M059J (cell line): ENCODE data around the gene LPCAT1. TPM values are rescaled to one million over a fixed set of nuclear protein-coding genes. Genes with fewer than 3 reads are reported as not detected.
"Not testable (repeated sequence)": the region's sequence is repeated elsewhere in the genome, so short reads cannot be mapped to it uniquely, and the experiment has no call there.

Source experiments
- DNase-seq: peaks from one replicate; pipeline ENCODE4 v3.0.0-alpha.2; 2012; ENCODE audit warnings: low read depth
- total RNA-seq: library from RNA; depleted of rRNA; stranded (reverse); fragments of >200 nt; shearing (Covaris generic); gene quantifications from 2 replicates; pipeline ENCODE4 v1.2.3, GENCODE V29; 2014

LPCAT1 gene
- total RNA-seq, 1 experiment from 2014 or later, result 41.1 TPM

DNA sequence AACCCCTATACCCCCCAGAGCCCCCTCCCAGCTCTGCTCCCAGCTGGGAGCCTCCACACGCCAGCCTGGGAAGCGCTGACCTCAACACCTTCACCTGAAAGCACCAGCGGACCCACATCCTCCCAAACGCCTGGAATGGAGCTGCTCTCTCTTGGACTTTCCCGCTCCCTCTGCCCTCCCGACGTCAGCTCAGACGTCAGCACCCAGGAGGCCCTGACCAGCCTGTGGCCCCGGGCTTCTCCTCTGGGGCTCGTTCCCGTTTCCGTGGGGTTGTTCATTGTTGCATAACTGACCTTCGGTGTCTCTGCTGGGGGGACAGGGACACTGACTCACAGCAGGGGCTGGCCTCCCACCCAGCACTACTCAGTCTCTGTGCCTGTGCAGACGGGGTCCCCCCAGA is 43.5 kb downstream of the LPCAT1 start:
- no peak for DNase-seq

DNA sequence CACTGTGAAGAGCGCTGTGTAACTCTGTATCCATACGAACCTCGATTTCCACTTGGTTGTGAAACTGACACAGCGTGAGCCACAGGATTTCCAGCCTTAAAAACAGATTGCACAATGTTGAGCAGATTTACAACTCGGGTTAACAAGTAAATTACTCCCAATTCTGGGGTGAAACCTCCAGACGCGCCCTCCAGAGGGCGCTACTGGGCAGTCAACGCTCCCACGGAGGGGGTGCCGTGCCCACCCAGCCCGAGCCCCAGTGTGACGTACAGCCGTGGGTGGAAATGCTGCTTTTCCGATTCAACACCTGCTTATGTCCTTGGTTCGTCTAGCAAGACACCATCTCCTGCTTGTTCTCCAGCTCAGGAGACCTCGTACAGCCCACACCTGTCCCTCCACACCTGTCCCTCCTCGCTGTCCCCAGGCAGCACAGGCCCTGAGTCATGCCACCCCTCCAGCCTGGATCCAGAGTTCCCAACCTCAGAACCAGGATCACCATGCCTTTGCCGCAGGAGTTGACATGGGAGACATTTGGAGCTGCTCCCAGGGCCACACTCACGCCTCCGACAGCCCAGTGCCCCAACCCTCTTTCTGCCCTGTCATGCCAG is 44.1 kb downstream of the LPCAT1 start:
- DNase-seq, result no peak

DNA sequence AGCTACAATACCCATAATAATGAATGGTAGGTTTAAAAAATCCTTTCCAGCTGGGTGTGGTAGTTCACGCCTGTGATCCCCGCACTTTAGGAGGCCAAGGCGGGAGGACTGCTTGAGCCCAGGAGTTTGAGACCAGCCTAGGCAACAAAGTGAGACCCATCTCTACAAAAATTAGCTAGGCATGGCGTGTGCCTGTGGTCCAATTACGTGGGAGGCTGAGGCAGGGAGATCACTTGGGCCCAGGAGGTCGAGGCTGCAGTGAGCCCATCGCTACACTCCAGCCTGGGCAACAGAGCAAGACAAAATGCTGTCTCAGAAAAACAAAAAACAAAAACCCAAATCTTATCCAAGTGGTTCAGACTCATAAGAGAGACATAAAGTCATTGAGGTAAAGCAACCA is 44.7 kb downstream of the LPCAT1 start:
- DNase-seq, result no peak

DNA sequence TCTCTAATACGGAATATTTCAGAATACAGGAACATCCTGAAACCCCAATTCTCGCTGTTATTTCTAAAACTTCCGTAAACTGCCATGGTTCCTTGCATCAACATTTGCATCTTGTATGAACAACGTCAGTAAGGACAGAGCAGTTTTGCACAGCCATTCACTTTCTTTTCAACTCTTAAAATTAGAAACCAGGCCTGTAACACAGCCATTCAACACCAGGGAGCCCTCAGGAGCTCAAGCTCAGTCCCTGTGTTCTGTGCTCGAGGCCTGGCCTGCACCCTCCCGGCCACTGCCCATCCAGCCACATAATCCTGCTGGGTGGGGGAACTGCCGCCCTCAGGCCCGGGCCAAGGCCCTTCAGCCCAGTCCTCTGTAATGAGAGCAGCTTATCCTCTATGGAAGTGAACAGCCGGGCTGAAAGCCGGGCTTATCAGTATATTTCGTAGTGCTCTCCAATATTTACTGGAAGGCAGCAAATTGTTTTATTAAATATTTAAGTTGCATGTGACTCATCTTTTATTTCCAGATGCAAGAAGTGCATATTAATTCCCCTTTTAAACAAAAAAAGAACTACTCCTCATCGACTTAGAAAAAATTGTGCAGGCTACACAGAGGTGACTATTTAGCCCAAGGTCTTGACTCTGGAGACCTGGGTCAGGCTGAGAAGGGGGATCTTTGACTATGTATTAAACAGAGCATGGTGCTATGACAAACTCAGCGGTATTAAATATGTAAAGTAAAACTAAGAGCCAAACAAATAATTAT is 45.3 kb downstream of the LPCAT1 start:
- DNase-seq, result no peak

DNA sequence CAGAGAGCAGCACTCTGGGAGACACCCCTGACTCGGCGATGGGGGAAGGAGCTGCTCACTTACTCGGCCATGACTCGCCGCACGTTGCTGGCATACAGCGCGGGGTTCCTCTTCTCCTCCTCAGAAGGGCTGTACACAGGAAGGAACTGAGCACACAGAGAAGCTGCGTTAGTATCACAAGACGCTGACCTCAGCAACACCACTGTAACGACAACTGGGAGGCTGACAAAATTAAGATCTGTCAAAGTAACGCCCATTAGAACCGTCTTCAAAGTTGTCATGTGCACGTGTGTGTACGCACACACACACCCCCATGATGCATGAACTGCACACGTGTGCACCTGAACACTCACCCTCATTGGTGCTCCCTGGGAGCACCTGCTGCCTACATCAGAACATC is 46.4 kb downstream of the LPCAT1 start:
- DNase-seq, result no peak

DNA sequence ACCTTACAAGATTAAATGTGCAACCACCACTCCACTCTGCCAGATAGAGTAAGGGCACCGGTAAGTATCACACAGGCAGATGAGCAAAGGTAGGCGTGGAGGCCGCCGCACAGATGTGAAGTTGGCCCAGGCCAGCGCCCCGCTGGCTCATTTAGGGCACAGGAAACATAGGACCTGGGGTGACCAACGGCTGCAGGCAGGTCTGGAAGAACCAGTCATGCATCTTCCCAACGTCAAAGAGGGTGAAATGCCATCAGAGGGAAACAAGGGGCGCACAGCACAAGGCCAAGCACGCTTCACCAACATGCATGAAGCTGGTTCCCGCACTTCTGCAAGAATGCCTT is 46.8 kb downstream of the LPCAT1 start:
- DNase-seq, result no peak

DNA sequence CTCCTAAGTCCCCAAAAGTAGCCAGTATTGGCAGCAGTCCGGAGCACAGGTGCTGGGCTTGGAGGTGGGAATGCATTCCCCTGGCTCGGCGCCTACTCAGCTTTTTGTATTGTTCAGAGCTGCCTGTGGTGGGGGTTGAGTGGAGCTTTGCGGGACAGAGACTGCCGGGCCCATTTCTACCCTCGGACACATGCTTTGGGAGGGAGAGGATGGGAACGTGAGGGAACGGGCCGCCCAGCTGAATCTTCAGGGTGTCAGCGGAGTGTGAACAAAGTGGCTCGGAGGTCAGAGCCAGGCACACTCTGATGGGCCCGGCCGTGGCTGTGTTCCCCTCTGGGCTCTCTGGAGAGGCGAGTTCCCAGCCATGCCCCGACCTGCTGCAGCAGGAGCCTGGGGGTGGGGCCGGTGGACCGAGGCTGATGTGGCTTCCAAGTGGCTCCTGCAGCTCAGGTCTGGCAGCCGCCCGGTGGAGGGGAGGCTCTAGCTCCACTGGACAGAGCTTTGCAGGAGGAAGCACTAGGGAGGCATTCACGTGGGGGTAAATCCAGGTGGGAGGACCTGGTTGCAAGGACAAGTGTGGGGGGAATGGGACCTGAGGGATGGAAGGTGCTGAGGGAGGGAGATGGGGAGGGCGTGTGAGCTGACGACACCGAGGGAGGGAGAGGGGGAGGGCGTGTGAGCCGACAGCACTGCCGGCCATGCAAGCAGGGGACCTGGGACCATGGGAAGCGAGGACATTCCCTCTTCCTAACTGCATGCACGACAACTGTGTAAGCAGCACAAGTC is 47.4 kb downstream of the LPCAT1 start:
- no peak for DNase-seq

DNA sequence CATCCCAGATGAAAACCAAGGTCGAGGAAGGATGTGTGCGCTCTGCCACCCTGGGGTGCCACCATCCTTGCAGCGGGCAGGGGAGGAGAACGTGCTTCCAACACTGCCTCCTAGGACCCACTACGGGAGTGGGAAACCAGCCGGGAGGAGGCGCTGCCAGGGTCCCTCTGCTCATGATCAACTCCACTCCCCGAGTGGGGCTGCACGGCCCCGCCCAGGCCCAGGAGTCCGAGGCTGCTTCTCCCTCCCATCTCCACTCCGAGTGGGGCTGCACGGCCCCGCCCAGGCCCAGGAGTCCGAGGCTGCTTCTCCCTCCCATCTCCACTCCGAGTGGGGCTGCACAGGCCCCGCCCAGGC is 48.2 kb downstream of the LPCAT1 start:
- DNase-seq, result not testable (repeated sequence)

DNA sequence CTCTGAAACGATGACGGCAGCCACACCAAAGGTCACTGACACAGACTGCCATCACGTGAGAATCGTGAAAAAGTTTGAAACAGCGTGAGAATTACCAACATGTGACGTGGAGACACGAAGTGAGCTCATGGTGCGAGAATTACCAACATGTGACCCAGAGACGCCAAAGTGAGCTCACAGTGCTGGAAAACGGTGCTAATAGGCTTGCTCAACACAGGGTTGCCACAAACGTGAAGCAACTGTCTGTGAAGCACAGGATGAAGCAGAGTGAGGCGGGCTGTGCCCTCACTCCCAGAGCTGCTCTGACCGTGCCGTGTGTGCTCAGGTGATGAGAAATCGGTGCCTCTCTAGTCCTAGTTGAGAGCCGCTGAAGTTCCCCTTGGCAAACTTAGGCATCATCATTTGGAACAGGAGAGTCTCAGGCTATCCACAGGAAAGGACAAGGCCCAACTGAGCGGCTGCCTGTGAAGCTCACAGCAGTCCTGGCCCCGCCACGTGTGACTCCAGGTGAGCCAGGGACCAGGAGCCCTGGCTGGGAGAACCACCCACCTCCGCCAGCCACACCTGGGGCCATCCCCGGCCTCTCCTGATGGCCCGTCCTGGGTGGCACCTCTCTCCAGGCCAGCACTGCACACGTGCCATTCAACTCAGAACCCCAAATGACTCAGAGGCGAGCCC is 48.8 kb downstream of the LPCAT1 start:
- DNase-seq, result no peak

DNA sequence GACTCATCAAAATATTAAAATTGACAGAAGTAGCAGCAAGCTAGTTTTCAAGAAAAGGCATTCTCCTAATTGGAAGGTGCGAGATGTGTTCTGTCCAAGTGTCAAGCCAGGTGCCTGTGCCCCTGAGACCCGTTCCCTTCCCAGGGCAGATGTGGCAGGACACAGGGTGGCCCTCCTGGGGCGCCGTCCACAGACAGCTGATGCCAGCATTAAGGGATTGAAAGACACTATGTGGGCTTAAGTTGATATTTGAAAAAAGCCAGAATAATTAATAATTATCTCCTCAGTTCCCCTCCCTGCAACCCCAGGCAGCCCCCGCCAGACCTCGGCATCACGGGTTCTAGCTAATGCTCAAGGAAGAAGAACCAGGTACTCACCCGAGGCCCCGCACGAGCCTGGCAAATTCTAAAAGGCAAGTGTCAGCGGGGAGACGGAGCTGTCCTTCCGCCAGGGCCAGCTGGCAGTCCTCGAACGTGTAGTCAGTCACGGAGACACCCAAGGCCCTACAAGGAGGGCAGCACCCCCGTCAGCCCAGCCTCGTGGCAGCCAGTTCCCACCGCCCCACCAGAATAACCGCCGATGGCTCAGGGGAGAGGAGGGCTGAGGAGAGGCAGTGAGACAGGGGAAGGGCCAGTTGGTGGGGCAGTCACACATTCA is 49.4 kb downstream of the LPCAT1 start:
- no peak for DNase-seq

DNA sequence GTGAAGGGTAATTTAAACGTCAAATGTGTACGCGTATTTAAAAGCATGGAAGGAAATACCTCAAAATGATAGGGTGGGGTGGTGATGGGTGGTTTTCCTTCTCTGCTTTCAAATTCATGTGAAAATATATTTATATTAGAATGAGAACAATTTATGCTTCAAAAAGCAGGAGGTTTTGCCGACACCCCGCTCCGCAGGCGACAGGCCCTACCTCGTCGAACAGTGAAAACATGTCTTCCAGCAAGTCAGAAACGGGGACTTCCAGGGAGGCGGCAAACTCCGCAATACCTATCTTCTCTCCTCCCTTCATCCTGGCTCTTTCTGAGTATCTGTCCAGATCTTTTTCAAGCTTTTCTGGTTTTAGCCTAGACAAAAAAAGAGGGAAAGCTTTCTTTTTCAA is 50.0 kb downstream of the LPCAT1 start:
- no peak for DNase-seq

DNA sequence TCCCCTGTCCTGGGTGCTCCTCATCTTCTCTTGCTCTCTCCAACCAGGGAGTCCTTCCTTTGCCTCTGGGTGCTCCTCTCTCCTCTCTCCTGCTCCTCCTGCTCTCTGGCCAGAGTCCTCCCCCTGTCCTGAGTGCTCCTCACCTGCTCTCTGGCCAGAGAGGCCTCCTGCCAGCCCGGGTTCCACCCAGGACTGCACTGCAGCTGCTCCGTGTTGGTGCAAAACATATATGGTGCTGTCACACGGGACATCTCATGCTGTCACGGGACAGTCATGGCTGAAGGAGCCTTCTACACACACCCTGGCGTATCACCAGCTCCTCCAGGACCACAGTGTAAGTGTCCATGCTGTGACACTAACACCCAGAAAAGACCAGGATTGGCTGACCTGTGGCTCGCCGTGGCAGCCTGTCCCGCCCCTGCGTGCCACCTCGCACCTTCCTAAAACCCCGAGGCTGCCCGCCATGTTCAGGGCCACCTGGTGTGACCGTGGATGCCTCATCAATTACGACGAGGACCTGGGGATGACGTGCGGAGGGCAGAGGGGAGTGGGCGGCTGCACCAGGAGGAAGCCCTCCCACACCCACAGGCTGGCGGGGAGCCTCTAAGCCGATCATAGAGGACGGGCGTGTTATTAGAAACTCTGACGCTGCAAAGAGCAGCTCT is 50.7 kb downstream of the LPCAT1 start:
- no peak for DNase-seq

DNA sequence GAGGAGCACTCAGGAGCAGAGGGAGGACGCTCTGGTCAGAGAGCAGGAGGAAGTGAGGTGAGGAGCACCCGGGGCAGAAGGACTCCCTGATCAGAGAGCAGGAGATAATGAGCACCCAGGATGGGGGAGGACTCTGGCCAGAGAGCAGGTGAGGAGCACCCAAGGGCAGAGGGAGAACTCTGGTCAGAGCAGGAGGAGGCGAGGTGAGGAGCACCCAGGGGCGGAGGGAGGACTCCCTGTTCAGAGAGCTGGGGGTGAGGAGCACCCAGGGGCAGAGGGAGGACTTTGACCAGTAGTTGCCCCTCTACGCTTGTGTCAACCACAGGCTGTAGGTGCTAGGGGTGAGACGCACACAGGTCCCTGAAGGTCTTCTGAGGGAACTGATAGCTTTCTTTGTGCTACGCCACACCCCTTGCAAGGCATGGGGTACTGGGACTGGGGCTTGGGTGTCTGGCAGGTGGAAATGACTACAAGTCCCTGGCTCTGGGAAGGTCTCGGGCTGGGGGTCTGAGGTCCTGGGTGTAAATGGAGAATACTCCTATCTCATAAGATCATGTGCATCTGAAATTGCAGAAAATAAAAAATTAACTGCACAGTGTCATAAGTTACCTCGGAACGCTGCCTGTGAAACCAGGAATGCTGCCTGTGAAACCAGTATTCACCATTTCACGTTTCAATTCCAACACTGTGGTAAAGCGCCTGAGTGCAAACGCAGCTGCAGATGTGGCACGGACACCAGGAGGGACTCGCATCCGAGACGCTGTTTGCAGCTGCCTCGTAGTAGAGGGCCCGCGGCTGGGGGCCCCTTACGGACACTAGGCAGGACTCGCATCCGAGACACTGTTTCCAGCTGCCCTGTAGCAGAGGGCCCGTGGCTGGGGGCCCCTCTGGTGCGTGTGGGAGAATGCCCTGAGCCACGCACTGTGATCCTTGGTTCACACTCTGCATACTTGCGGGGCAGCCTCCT is 51.5 kb downstream of the LPCAT1 start:
- no peak for DNase-seq

DNA sequence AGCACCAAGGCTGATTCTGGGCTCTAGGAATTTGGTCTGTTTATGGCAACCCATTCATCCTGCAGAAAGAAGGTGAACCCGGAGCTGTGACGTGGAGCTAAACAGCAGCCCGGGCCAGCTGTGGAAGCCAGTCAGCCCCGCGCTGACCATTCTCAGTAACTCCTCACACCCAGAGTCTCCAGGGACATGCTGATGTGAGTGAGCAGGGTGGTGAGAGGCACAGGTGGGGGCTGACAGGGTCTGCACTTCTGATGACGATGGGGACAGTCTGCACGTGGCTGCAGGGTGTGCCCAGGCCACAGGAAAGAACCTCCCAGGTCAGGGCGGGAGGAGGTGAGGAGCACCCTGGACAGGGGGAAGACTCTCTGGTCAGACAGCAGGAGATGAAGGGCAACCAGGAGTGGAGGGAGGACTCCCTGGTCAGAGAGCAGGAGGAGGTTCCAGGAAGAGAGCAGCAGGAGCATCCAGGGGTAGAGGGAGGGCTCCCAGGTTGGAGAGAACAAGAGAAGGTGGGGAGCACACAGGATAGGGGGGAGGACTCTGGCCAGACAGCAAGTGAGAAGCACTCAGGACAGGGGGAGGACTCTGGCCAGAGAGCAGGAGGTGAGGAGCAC is 52.4 kb downstream of the LPCAT1 start:
- no peak for DNase-seq

DNA sequence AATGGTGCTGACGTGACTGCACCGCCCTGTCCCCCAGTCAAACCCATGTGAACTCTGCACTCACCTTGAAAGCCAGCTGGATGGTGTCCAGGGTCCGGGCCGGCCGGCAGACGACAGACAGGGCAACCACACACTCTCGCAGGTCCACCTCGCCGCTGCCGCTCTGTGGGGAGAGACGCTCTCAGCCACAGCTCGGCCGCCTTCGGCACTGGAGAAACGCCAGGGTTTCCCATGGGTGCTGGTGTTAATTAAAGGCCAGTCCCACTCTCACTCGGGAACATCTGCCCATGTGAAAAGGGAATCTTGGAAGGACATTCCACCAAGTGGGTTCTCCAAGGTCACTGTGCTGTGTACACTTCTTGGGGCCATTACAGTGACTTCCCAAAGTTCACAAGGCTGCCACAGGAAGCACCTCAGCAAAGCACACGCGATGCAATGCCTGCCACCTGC is 53.0 kb downstream of the LPCAT1 start:
- no peak for DNase-seq

DNA sequence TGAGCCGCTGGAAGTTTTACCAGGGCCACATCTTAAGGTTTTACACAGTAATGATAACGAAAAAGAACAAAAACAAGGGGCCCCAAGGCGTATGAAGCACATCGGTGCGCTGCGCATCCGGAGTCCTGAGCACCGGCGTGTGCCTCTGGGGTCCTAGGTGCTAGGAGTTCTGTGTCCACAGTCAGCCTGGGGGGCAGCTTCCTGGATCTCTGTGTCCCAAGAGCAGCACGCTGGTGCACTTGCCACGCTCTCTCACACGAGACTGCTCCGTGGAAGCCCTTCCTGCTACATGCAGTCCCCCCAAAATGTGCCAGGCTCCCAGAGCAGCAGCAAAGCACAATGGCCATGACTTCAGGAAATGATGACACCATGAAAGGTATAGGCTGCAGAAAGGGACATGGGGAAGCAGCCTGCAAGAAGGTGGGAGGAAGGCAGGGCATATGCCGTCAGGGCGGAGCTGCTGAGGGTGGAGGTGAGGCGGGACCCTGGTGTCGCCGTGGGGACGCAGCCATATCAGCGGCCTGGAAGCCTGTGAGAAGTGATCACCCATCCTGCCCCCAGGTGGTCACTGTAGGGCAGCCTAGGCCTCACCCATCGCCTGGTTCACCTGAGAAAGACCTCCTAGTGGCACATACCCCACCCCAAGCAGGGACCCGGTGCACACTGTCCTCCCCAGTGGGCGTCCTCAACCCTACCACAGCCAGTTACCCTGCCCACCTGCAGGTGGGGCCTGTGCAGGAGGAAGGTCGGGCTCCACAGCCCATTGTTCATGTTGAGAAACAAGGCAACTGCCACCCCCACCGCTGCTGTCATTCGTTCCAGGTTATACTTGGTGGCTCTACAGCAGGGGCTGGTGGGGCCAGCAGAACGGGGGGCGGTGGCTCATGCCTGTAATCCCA is 54.9 kb downstream of the LPCAT1 start:
- DNase-seq, result no peak

DNA sequence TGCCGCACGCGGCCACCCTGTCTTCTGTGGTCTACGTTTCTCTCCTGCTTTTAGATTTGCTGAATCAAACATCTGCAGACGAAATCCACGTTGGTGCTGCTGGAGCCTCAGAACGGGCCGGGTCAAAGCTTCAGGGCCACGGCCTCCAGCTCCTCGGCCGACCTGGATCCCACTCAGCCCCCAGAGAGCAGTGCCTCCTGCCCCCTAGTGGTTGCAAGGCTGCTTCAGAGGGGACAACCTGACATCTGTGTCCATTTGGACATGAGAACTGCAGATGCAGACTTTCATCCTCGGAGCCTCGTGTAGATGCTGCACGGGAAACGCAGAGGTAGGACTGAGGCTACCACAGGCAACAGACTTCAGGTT is 55.5 kb downstream of the LPCAT1 start:
- no peak for DNase-seq

DNA sequence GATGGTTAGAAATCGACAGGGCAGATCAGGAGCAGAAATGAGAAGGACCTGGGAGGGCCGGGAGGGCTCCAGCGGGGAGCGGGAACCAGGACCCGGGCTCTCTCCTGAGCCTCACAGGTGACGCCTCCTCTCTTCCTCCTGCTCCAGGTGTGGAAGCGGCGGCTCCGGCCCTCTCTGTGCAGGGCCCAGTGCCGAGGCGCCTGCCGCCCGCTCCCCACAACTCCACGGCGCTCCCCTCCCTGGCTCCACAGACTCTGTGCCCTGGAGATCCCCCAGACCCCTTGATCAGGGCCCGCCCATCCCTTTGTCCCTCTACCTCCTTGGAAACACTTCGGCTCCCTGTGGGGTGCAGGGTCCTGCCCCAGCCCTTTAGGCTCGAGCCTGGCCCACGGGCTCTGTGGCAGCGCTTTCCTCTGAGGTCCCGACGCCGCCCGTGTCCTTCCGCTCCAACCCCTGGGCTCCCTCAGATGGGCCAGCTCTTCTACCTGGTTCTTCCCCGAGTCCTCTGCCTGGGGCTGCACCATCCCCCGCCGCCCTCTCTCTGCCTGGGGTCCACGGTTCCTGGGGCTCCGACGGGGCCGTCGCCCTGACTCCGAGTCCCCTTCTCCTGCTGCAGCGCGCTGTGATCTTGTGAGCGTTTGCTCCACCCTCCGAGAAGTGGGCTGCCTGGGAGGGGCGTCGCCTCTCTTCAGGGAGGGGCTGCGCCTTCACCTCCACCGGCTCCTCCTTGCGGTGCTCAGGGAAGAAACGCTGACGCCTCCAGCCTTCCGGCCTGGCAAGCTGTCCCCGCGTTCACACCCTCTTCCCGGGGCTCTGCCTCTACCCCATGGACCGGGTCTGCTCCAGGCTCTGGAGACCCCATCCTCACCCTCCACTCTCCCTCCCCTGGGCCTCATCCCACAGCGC is 56.2 kb downstream of the LPCAT1 start:
- no peak for DNase-seq
